GM19238 (cell line): Measurements from ENCODE around the gene TMPRSS13.

Experiments
- DNase-seq: peaks from one replicate; pipeline ENCODE4 v3.0.0; 2011; ENCODE audit warnings: low spot score; ENCODE audit not compliant: insufficient read length

The TMPRSS13 gene

GRCh38 chr11:117898059-117898458 is 31.1 kb downstream of the TMPRSS13 start:
- no peak for DNase-seq

GRCh38 chr11:117892651-117893050 is 36.6 kb downstream of the TMPRSS13 start:
- DNase-seq = no peak

- no peak for DNase-seq
These were observed 37.8 kb downstream of the TMPRSS13 start for GRCh38 chr11:117891362-117891761.

- DNase-seq = no peak
These were observed 41.0 kb downstream of the TMPRSS13 start for GRCh38 chr11:117888139-117888566.

GRCh38 chr11:117887431-117888138 is 41.6 kb downstream of the TMPRSS13 start:
- no peak for DNase-seq

- DNase-seq = no peak
These were observed 43.4 kb downstream of the TMPRSS13 start for GRCh38 chr11:117885777-117886176.

- DNase-seq = no peak
These were observed 44.2 kb downstream of the TMPRSS13 start for GRCh38 chr11:117884994-117885393.

GRCh38 chr11:117883063-117883462 is 46.1 kb downstream of the TMPRSS13 start:
- DNase-seq = no peak

GRCh38 chr11:117882311-117882905 is 46.8 kb downstream of the TMPRSS13 start:
- DNase-seq = no peak

- DNase-seq = no peak
These were observed 48.0 kb downstream of the TMPRSS13 start for GRCh38 chr11:117881217-117881616.

GRCh38 chr11:117879516-117880480 is 49.4 kb downstream of the TMPRSS13 start:
- DNase-seq = no peak

- DNase-seq = no peak
These were observed 50.2 kb downstream of the TMPRSS13 start for GRCh38 chr11:117878939-117879475.

- DNase-seq = no peak
These were observed 50.8 kb downstream of the TMPRSS13 start for GRCh38 chr11:117878314-117878938.

GRCh38 chr11:117877120-117877784 is 52.0 kb downstream of the TMPRSS13 start:
- no peak for DNase-seq

GRCh38 chr11:117876341-117877119 is 52.7 kb downstream of the TMPRSS13 start, which contains the start of gene FXYD6:
TSS of gene FXYD6 (minus strand) at chr11:117876658. CDS start at chr11:117842776, 33,882 bp downstream.
- no peak for DNase-seq

GRCh38 chr11:117876059-117876340 is 53.2 kb downstream of the TMPRSS13 start:
- no peak for DNase-seq

GRCh38 chr11:117875382-117876058 is 53.7 kb downstream of the TMPRSS13 start:
- DNase-seq = no peak

- DNase-seq = no peak
These were observed 54.3 kb downstream of the TMPRSS13 start for GRCh38 chr11:117874910-117875381.

GRCh38 chr11:117874253-117874909 is 54.8 kb downstream of the TMPRSS13 start:
- no peak for DNase-seq
